Measurements from ENCODE around the gene OTOP1.

Gene OTOP1

GRCh38 chr4:4206204-4206603 lies 20.5 kb downstream of the OTOP1 start:
- Histone ChIP-seq H4K20me1 (ENCODE audit: low read depth, low read length) (no peaks in the 10 kb centered on the region), H3F3A (ENCODE audit: insufficient read depth) (no peaks in the 10 kb centered on the region), H3K36me3 (ENCODE audit: low read length) (no peaks in the 10 kb centered on the region), H3K9ac (ENCODE audit: low read length) (no peak overlapping the region), H2AFZ (ENCODE audit: low read depth, low read length, severe bottlenecking) (no peak overlapping the region), H3K4me3 (ENCODE audit: insufficient read depth, low read length, poor library complexity, severe bottlenecking) (no peak overlapping the region), H3K27ac (ENCODE audit: low read depth, low read length) (no peak overlapping the region), H3K9me2 (replicated peaks; ENCODE audit: insufficient read depth, low read length) (no peaks in the 10 kb centered on the region), H3K9me3 (ENCODE audit: insufficient read depth, low read length) (no peaks in the 10 kb centered on the region), H3K79me2 (ENCODE audit: insufficient read depth, low read length) (no peaks in the 10 kb centered on the region), H3K4me2 (ENCODE audit: low read depth, low read length, poor library complexity, severe bottlenecking) (no peak overlapping the region), H3K27me3 (ENCODE audit: low read length) (no peaks in the 10 kb centered on the region)
- no peak for TF ChIP-seq CTCF (IDR thresholded peaks at IDR 0.05; ENCODE audit: insufficient read depth, low read length, poor library complexity, severe bottlenecking)
- TF ChIP-seq EZH2phosphoT487 (conservative IDR thresholded peaks at IDR 0.05; ENCODE audit: low read length), result no peak

GRCh38 chr4:4204401-4204745 lies 22.4 kb downstream of the OTOP1 start:
- Histone ChIP-seq H3K79me2 (ENCODE audit: insufficient read depth, low read length) (no peaks in the 10 kb centered on the region), H3K27ac (ENCODE audit: low read depth, low read length) (no peak overlapping the region), H3K4me3 (ENCODE audit: insufficient read depth, low read length, poor library complexity, severe bottlenecking) (no peak overlapping the region), H2AFZ (ENCODE audit: low read depth, low read length, severe bottlenecking) (no peak overlapping the region), H3K9me2 (replicated peaks; ENCODE audit: insufficient read depth, low read length) (no peaks in the 10 kb centered on the region), H3K9me3 (ENCODE audit: insufficient read depth, low read length) (no peaks in the 10 kb centered on the region), H3K9ac (ENCODE audit: low read length) (no peak overlapping the region), H4K20me1 (ENCODE audit: low read depth, low read length) (no peaks in the 10 kb centered on the region), H3K4me2 (ENCODE audit: low read depth, low read length, poor library complexity, severe bottlenecking) (no peak overlapping the region), H3K27me3 (ENCODE audit: low read length) (no peaks in the 10 kb centered on the region), H3F3A (ENCODE audit: insufficient read depth) (no peaks in the 10 kb centered on the region), H3K36me3 (ENCODE audit: low read length) (no peaks in the 10 kb centered on the region)
- TF ChIP-seq EZH2phosphoT487 (conservative IDR thresholded peaks at IDR 0.05; ENCODE audit: low read length), result no peak
- no peak for TF ChIP-seq CTCF (IDR thresholded peaks at IDR 0.05; ENCODE audit: insufficient read depth, low read length, poor library complexity, severe bottlenecking)

GRCh38 chr4:4203688-4204400 lies 22.9 kb downstream of the OTOP1 start:
- H3K4me3 ChIP-seq (ENCODE audit: insufficient read depth, low read length, poor library complexity, severe bottlenecking), result no peak overlapping the region
- H3K36me3 ChIP-seq (ENCODE audit: low read length), result no peaks in the 10 kb centered on the region
- H3K9ac ChIP-seq (ENCODE audit: low read length), result no peak overlapping the region
- no peak overlapping the region for H2AFZ ChIP-seq (ENCODE audit: low read depth, low read length, severe bottlenecking)
- no peaks in the 10 kb centered on the region for H3K9me2 ChIP-seq (replicated peaks; ENCODE audit: insufficient read depth, low read length)
- no peaks in the 10 kb centered on the region for H3F3A ChIP-seq (ENCODE audit: insufficient read depth)
- no peak overlapping the region for H3K4me2 ChIP-seq (ENCODE audit: low read depth, low read length, poor library complexity, severe bottlenecking)
- TF ChIP-seq CTCF (IDR thresholded peaks at IDR 0.05; ENCODE audit: insufficient read depth, low read length, poor library complexity, severe bottlenecking) (no peak), EZH2phosphoT487 (conservative IDR thresholded peaks at IDR 0.05; ENCODE audit: low read length) (no peak)
- no peaks in the 10 kb centered on the region for H3K9me3 ChIP-seq (ENCODE audit: insufficient read depth, low read length)
- no peaks in the 10 kb centered on the region for H4K20me1 ChIP-seq (ENCODE audit: low read depth, low read length)
- no peak overlapping the region for H3K27ac ChIP-seq (ENCODE audit: low read depth, low read length)
- H3K27me3 ChIP-seq (ENCODE audit: low read length), result no peaks in the 10 kb centered on the region
- no peaks in the 10 kb centered on the region for H3K79me2 ChIP-seq (ENCODE audit: insufficient read depth, low read length)

Data from SU-DHL-6 (cell line).